ENCODE measurements around the gene PRR16. TPM values are rescaled to one million over a fixed set of nuclear protein-coding genes. Genes with fewer than 3 reads are reported as not detected.

The PRR16 gene
- polyA plus RNA-seq, 6 donors from 2014 or later = 0.14 to 0.29 TPM; not detected in 4

DNA sequence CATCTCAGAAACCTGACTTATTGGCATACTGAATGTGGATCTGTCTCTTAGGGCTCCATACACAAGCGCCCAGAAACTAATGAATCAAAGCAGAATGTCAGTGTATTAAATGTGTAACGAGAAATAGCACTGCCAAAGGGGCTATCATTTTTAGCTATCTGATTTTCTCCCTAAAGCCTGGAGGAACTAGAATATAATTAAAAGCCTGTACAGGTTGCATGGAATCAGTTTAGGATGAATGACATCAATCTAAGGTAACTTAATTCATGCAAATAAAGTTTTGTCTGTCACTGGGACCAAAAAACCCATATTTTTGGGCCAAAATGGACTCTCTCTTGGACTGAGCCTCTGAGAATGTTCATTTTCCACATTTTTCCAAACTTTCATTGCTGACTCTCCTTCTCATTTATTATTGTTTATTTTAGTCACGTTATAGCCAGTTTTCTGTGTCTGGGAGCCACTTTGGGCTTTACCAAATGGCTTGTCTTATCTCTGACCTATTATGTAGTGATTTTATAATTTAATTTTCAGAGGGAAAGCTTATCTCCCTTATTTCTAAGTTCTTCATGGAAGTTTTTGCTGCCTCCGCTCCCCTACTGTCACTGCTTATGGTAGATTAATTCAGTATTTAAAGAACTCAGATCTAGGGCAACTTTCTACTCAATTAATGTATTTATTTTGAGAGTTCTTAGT is 47.0 kb downstream of the PRR16 start:
- no peaks in the 10 kb centered on the region for H3K9me3 Mint-ChIP-seq
- no peaks in the 10 kb centered on the region for H3K27me3 Mint-ChIP-seq
- no peaks in the 10 kb centered on the region for H3K4me1 Mint-ChIP-seq
- no peak overlapping the region for H3K4me3 Mint-ChIP-seq
- DNase-seq = no peak
- no peaks in the 10 kb centered on the region for H3K36me3 Mint-ChIP-seq
- no peak overlapping the region for H3K27ac Mint-ChIP-seq
- ATAC-seq (ENCODE audit: low read depth in 2 of 2) = no peak

DNA sequence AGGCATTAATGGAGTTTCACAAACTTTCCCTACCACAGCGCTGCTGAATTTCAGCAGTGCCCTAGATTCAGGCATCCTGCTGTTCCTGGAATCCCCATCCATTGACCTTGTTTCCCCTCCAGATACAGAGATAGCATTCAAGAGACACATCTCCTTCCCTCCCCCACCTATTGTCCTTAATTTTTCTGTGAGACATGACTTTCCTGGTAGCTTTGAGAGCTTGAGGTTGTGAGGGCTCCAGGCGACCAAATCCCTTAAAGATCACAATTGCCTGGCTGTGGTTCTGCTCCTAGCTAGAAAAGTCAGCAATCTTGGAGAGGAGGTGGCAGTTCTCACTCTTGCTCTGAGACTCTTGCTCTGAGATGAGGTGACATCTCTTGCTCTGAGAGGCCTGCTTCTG is 48.0 kb downstream of the PRR16 start:
- Mint-ChIP-seq H3K9me3 (no peaks in the 10 kb centered on the region), H3K27me3 (no peaks in the 10 kb centered on the region), H3K36me3 (no peaks in the 10 kb centered on the region), H3K4me1 (no peaks in the 10 kb centered on the region), H3K4me3 (no peak overlapping the region), H3K27ac (no peak overlapping the region)
- DNase-seq (no peak), ATAC-seq (ENCODE audit: low read depth in 2 of 2) (no peak)

DNA sequence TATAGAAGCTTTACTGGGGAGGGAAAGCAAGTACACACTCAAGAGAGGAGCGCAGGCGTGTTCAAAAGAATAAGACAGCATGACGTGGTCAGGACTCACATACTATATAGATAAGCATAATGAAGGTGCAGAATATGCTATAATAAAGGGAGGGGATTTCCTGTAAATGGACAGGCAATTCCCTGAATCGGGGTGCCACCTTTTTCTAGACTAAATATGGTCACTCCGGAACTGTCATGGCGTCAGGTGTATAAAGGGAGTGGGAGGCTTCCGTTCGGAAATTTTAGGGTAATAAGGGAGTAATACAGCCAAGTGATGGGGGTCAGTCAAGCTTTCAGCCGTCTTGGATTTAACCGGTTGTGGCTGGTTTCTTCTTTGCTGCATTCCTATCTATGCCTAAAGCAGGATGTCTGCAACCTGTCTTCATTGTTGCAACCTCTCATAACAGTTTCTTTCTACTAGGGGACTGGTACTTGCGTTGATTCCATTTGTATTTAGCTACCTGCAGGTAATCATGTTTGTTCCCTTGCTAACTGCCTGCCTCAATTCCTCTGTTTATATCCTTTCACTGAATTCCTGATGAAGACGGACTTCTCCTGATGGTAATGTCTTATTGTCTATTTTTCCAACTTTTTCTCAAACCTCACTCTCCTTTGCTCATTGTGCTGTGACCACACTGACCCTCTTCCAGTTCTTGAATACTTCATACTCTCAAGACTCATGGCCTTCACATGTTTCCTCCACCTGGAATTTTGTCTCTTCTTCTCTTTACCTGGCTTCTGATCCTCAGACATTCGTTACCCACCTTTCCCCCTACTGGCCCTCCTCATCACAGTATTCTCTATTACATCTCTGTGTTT is 48.9 kb downstream of the PRR16 start:
- no peak overlapping the region for H3K27ac Mint-ChIP-seq
- ATAC-seq (ENCODE audit: low read depth in 2 of 2) (no peak), DNase-seq (no peak)
- no peaks in the 10 kb centered on the region for H3K4me1 Mint-ChIP-seq
- no peak overlapping the region for H3K4me3 Mint-ChIP-seq
- no peaks in the 10 kb centered on the region for H3K36me3 Mint-ChIP-seq
- H3K27me3 Mint-ChIP-seq = no peaks in the 10 kb centered on the region
- H3K9me3 Mint-ChIP-seq = no peaks in the 10 kb centered on the region

DNA sequence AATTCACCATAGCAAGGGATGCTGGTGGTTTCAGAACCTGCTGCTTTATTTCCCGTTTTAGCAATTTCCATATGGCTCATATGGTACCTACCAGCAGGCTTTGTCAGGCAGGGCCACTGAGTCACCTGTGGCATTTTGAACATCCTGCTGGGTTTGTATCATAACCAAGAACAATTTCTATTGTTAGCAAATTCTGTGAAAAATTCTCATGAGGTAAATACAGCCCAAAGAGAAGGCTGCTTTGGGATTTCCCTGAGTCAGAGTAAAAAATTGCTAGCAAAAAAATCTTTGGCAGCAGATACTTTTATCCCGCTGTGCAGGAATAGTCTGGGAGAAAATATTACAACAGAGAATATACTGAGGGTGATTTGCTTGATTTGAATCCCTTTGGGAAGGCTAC is 52.7 kb downstream of the PRR16 start:
- H3K4me3 Mint-ChIP-seq = no peak overlapping the region

DNA sequence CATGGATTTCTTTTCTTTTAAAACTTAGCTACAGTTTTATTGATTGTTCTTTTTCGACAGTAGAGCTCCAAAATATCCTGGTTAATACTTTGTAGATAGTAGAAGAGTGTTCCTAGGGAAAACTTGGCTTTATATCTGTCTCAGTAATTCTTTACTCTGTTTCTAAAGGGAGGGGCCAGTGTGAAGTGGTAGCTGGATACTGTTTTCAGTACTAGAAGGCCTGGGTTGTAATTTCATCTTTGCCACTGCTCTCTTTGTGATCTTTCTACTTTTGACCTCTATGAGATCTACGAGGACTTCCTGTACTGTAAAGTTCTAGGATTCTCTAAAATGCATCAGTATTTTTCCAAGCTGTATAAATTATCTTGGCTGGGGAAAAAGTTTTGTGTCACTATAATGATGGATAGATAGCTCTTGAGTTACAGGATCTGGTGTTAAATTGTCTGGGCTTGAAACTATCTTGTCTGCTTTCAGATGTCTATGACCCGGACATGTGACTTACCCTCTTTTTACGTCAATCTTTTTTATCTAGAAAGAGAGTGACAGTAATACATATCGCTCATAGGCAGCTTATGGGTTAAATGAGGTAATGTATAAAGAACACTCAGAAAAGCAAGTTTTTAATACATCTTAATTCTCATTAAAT is 53.6 kb downstream of the PRR16 start:
- H3K27ac Mint-ChIP-seq = no peak overlapping the region
- H3K9me3 Mint-ChIP-seq = peaks cover 0 to 2% (median 0%) of the 10 kb centered on the region in 7 donors
- no peaks in the 10 kb centered on the region for H3K36me3 Mint-ChIP-seq
- no peak overlapping the region for H3K4me3 Mint-ChIP-seq
- no peaks in the 10 kb centered on the region for H3K4me1 Mint-ChIP-seq
- DNase-seq = no peak
- ATAC-seq (ENCODE audit: low read depth in 2 of 2) = no peak
- H3K27me3 Mint-ChIP-seq = no peaks in the 10 kb centered on the region

More for the DNA sequence above, 52.7 kb downstream of the PRR16 start:
- Mint-ChIP-seq H3K36me3 (no peaks in the 10 kb centered on the region), H3K27ac (no peak overlapping the region), H3K9me3 (peaks cover 0 to 2% (median 0%) of the 10 kb centered on the region in 7 donors), H3K4me1 (no peaks in the 10 kb centered on the region), H3K27me3 (no peaks in the 10 kb centered on the region)
- ATAC-seq (ENCODE audit: low read depth in 2 of 2) = no peak
- DNase-seq = no peak

DNA sequence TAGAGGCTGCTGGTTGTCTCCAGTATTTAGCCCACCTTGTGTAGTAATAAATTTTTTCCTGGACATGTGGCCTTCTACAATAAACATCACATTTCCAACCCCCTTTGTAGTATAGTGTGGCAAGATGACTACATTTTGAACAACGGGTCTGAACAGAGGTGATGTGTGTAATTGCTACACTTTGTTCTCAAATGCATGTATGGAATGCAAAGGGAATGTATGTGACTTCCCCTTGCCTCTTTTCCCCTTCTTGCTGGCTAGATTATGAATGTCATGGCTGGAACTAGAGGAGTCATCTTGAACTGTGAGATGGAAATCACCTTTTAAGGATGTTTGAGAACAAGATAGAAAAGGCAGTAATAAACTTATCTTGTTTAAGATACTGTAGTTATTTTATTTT is 54.5 kb downstream of the PRR16 start:
- H3K27ac Mint-ChIP-seq = no peak overlapping the region
- ATAC-seq (ENCODE audit: low read depth in 2 of 2) (no peak), DNase-seq (no peak)
- H3K4me1 Mint-ChIP-seq = no peaks in the 10 kb centered on the region
- H3K4me3 Mint-ChIP-seq = no peak overlapping the region
- H3K9me3 Mint-ChIP-seq = peaks cover 0 to 2% (median 0%) of the 10 kb centered on the region in 7 donors
- H3K27me3 Mint-ChIP-seq = no peaks in the 10 kb centered on the region
- no peaks in the 10 kb centered on the region for H3K36me3 Mint-ChIP-seq

DNA sequence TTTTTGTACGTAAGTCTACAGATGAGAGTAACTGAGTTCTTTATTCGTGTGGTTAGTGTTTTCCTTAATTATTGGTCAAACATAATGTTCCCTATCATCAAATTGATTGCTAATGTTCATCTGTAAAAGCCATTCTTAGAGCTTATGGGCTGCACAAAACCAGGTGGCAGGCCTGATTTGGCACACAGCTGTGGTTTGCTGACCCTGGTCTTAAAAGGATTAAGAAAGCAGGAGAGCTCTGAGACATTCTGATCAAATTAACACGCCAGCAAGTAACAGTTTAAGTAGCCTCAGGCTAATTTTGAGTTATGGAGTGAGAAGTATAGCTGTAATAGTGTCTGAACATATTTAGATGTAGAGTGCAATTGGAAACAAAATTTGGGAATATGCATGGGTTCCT is 63.2 kb downstream of the PRR16 start:
- no peaks in the 10 kb centered on the region for H3K36me3 Mint-ChIP-seq
- no peak for ATAC-seq (ENCODE audit: low read depth in 2 of 2)
- H3K4me3 Mint-ChIP-seq = no peak overlapping the region
- no peaks in the 10 kb centered on the region for H3K27me3 Mint-ChIP-seq
- H3K9me3 Mint-ChIP-seq = no peaks in the 10 kb centered on the region
- no peak overlapping the region for H3K27ac Mint-ChIP-seq
- no peak for DNase-seq
- H3K4me1 Mint-ChIP-seq = no peaks in the 10 kb centered on the region

DNA sequence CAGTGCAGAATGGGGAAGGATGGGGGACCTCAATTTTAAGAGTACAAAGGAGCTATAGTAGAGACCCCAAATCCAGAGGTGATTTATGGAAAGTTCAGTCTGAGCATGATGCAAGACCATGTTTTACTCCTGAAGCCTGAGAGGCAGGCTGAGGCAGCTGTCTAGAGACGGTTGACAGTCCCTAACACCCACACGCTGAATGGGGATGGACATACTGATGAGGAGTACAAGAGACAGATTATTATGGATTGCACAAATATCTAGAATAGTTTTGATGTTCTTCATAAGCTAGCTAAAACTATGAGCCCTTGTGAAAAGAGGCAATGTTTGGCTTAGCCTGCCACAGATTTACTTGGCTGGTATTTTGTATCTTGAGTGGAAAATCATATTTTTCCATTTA is 64.5 kb downstream of the PRR16 start:
- Mint-ChIP-seq H3K27ac (no peak overlapping the region), H3K4me3 (no peak overlapping the region), H3K9me3 (no peaks in the 10 kb centered on the region), H3K27me3 (no peaks in the 10 kb centered on the region), H3K4me1 (no peaks in the 10 kb centered on the region), H3K36me3 (no peaks in the 10 kb centered on the region)
- no peak for DNase-seq
- ATAC-seq (ENCODE audit: low read depth in 2 of 2) = no peak

DNA sequence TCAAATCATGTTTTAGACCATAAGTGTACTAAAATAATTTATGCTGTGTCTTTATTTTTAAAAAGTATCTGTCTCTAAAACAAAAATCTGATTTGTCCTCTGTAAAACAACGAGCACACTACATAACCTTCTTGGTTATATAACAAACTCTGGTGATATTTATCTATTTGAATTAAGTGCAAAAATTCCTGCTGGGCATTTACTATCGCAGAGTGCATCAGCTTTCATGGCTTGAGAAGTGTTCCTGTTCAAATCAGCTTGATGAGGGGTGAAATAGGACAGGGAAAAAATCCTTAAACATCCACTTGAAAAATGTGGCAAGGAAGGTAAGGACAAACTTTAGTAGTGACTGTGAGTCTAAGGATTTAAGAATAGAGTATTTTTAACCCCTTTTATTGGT is 65.3 kb downstream of the PRR16 start:
- Mint-ChIP-seq H3K27me3 (no peaks in the 10 kb centered on the region), H3K36me3 (no peaks in the 10 kb centered on the region), H3K4me1 (no peaks in the 10 kb centered on the region), H3K27ac (no peak overlapping the region), H3K9me3 (no peaks in the 10 kb centered on the region), H3K4me3 (no peak overlapping the region)
- DNase-seq (no peak), ATAC-seq (ENCODE audit: low read depth in 2 of 2) (no peak)

DNA sequence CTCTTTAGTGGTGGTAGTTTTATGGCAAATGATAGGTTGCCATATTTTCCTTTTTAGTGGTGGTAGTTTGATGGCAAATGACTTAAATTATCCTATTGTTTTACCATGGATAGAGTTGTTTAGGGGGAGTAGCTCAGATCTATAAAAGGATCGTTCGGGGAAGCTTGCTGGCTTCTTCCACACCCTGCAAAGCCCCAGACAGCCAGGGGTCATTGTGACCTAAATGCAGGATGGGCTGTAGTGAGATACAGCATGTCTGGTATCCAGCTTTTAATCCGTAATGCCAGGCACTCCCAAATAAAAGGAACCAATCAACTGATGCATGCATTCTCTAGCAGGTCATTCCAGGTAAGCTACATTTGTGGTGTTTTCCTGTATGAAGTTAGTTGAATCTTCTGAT is 67.1 kb downstream of the PRR16 start:
- ATAC-seq (ENCODE audit: low read depth in 2 of 2) (no peak), DNase-seq (no peak)
- Mint-ChIP-seq H3K4me1 (no peaks in the 10 kb centered on the region), H3K27me3 (no peaks in the 10 kb centered on the region), H3K36me3 (no peaks in the 10 kb centered on the region), H3K9me3 (peaks cover 0 to 2% (median 0%) of the 10 kb centered on the region in 7 donors), H3K4me3 (peak overlapping the region in 1 of 8 donors; percentile 63), H3K27ac (no peak overlapping the region)

DNA sequence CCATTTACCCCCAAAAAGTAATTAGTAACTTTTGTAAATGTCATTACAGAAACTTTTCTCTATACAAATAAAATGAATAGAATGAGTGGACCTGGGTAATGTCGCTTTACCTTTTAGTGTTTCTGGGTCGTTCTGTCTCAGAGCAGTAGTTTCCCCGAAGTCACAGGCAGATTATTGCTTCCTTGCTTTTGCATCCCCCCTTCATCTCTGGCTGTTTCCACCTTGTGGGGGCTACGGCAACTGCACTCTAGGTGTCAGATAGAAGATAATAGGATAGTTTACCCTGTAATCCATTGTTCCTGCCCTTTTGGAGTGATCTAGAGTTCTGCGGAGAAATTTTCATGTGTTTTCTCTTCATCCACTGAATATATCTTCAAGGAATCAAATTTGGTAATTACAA is 68.7 kb downstream of the PRR16 start:
- H3K4me3 Mint-ChIP-seq = no peak overlapping the region
- H3K36me3 Mint-ChIP-seq = no peaks in the 10 kb centered on the region
- ATAC-seq (ENCODE audit: low read depth in 2 of 2) (no peak), DNase-seq (no peak)
- H3K27me3 Mint-ChIP-seq = no peaks in the 10 kb centered on the region
- H3K27ac Mint-ChIP-seq = no peak overlapping the region
- no peaks in the 10 kb centered on the region for H3K4me1 Mint-ChIP-seq
- peaks cover 0 to 2% (median 0%) of the 10 kb centered on the region in 7 donors for H3K9me3 Mint-ChIP-seq

DNA sequence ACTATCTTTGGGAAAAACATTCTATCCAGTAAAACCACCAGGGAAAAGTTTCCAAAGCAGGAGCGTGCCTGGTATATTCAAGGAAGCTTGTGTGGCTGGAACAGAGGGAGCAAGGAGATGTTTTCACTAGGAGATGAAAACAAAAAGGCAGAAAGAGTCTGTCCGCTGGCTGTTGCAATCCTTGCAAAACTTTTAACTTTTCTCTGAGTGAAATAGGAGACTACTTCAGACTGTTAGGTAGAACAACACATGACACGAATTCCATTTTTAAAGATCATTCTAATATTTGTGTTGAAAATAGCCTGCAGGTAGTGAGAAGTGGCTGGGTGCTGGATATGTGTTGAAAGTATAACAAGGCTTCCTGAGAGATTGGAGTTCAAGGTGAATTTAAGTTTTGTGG is 69.5 kb downstream of the PRR16 start:
- Mint-ChIP-seq H3K4me1 (no peaks in the 10 kb centered on the region), H3K27ac (no peak overlapping the region), H3K36me3 (no peaks in the 10 kb centered on the region), H3K27me3 (no peaks in the 10 kb centered on the region), H3K9me3 (peaks cover 0 to 2% (median 0%) of the 10 kb centered on the region in 7 donors), H3K4me3 (no peak overlapping the region)
- DNase-seq (no peak), ATAC-seq (ENCODE audit: low read depth in 2 of 2) (no peak)

DNA sequence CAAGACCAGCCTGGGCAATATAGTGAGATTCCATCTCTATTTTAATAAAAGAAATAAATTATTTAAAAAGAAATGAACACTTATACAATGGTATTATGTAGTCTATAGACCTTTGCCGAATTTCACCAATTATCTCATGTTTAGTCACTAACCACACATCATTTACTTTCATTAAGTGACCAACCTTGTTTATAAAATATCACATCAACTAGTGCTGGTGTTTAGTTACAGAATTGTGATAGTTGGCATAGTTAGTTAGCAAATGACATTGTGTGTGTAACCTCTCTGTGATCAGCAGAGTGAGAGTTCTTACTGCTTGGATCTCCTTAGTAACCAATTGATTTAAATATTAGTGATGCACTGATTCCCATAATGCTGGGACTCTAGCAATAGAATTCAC is 71.8 kb downstream of the PRR16 start:
- no peak for ATAC-seq (ENCODE audit: low read depth in 2 of 2)
- Mint-ChIP-seq H3K9me3 (peaks cover 0 to 2% (median 0%) of the 10 kb centered on the region in 7 donors), H3K4me1 (no peaks in the 10 kb centered on the region), H3K27me3 (no peaks in the 10 kb centered on the region), H3K4me3 (no peak overlapping the region), H3K27ac (no peak overlapping the region), H3K36me3 (no peaks in the 10 kb centered on the region)
- no peak for DNase-seq

DNA sequence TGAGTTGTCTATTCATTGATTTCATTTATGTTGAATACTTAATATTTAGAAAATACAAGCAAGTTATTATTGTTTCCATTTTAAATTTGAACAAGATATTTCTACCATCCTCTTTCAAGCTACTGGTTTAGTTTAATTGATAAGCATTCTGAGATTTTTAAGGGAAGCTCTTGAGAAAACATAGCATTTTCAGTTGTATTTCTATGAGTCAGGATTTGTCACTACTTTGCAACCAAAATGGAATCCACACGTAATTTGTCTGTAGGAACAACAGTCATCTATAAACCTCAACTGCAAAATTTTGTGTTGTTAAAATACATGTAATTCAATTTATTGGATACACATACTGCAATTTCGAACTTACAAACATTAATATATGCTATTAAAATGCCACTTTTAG is 74.0 kb downstream of the PRR16 start:
- no peak for ATAC-seq (ENCODE audit: low read depth in 2 of 2)
- no peak overlapping the region for H3K27ac Mint-ChIP-seq
- no peaks in the 10 kb centered on the region for H3K4me1 Mint-ChIP-seq
- H3K4me3 Mint-ChIP-seq = no peak overlapping the region
- no peaks in the 10 kb centered on the region for H3K27me3 Mint-ChIP-seq
- no peak for DNase-seq
- H3K36me3 Mint-ChIP-seq = no peaks in the 10 kb centered on the region
- peaks cover 0 to 3% (median 0%) of the 10 kb centered on the region in 7 donors for H3K9me3 Mint-ChIP-seq

All from naive B cell (primary cell).